ENCODE data around the gene SCN1A.
"Not testable (repeated sequence)": the region's sequence is repeated elsewhere in the genome, so short reads cannot be mapped to it uniquely, and the experiment has no call there.

The SCN1A gene

DNA sequence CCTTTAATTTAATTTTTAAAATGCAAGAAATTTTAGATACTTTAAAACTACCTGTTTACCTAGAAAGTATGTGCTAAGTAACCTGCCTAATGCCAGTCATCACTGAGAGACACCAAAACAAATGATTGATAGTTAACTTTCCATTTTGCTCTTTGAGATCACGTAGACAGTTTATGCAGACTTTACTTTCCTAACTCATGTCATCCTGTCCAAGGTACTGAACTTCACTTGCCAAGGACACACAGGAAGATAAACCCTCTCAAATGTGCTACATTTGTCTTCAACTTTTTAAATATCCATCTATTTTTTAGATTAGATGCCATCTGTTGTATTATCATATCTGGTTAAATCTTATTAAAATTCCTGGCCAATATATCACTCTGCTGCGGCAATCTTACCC is 20.1 kb upstream of the SCN1A start:
- no peaks in the 10 kb centered on the region for H3K36me3 ChIP-seq (ENCODE audit: control insufficient read depth, insufficient read depth, low read length)
- no peak overlapping the region for H3K27ac ChIP-seq
- H3K4me2 ChIP-seq (ENCODE audit: low read length): no peak overlapping the region
- H3K9me3 ChIP-seq (ENCODE audit: control insufficient read depth, low read length): no peaks in the 10 kb centered on the region
- no peaks in the 10 kb centered on the region for H3K4me1 ChIP-seq
- TF ChIP-seq, protein P1, sequence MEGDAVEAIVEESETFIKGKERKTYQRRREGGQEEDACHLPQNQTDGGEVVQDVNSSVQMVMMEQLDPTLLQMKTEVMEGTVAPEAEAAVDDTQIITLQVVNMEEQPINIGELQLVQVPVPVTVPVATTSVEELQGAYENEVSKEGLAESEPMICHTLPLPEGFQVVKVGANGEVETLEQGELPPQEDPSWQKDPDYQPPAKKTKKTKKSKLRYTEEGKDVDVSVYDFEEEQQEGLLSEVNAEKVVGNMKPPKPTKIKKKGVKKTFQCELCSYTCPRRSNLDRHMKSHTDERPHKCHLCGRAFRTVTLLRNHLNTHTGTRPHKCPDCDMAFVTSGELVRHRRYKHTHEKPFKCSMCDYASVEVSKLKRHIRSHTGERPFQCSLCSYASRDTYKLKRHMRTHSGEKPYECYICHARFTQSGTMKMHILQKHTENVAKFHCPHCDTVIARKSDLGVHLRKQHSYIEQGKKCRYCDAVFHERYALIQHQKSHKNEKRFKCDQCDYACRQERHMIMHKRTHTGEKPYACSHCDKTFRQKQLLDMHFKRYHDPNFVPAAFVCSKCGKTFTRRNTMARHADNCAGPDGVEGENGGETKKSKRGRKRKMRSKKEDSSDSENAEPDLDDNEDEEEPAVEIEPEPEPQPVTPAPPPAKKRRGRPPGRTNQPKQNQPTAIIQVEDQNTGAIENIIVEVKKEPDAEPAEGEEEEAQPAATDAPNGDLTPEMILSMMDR (IDR thresholded peaks at IDR 0.05): no peak
- no peak overlapping the region for H3K4me3 ChIP-seq (ENCODE audit: low read depth, low read length)
- H2AFZ ChIP-seq: no peak overlapping the region
- no peaks in the 10 kb centered on the region for H3K27me3 ChIP-seq (ENCODE audit: control insufficient read depth, insufficient read depth, low read length)
- no peaks in the 10 kb centered on the region for H3K79me2 ChIP-seq
- H3K9ac ChIP-seq: no peak overlapping the region

GRCh38 chr2:166144071-166144470 is 16.3 kb upstream of the SCN1A start:
- TF ChIP-seq, protein P1 (IDR thresholded peaks at IDR 0.05): no peak
- H3K9ac ChIP-seq: no peak overlapping the region
- no peaks in the 10 kb centered on the region for H3K79me2 ChIP-seq
- H3K4me2 ChIP-seq (ENCODE audit: low read length): no peak overlapping the region
- no peak overlapping the region for H3K4me3 ChIP-seq (ENCODE audit: low read depth, low read length)
- H3K4me1 ChIP-seq: no peaks in the 10 kb centered on the region
- H3K36me3 ChIP-seq (ENCODE audit: control insufficient read depth, insufficient read depth, low read length): no peaks in the 10 kb centered on the region
- H3K27ac ChIP-seq: no peak overlapping the region
- H3K27me3 ChIP-seq (ENCODE audit: control insufficient read depth, insufficient read depth, low read length): no peaks in the 10 kb centered on the region
- H2AFZ ChIP-seq: no peak overlapping the region
- no peaks in the 10 kb centered on the region for H3K9me3 ChIP-seq (ENCODE audit: control insufficient read depth, low read length)

DNA sequence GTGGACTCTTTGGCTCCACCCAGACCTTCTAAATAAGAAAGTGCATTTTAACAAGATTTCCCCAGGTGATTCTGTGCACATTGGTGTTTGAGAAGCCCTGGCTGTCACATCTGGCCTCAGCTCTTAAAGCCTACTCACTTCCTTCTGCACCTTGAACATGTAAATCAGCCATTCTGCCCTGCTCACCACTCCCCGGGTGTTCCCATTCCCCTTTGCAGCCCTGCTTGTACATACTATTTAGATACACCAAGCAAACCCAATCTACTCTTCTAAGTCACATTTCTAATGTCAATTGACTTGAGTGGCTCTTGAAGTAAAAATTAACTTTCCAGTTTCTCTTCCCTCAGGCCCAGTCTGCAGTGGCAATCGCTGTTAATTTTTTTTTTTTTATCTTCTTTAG is 13.1 kb upstream of the SCN1A start:
- Histone ChIP-seq H3K9ac (no peak overlapping the region), H3K9me3 (ENCODE audit: control insufficient read depth, low read length) (no peaks in the 10 kb centered on the region), H3K27me3 (ENCODE audit: control insufficient read depth, insufficient read depth, low read length) (no peaks in the 10 kb centered on the region), H3K4me1 (no peaks in the 10 kb centered on the region), H3K4me2 (ENCODE audit: low read length) (no peak overlapping the region), H3K36me3 (ENCODE audit: control insufficient read depth, insufficient read depth, low read length) (no peaks in the 10 kb centered on the region), H3K4me3 (ENCODE audit: low read depth, low read length) (no peak overlapping the region), H2AFZ (no peak overlapping the region), H3K79me2 (no peaks in the 10 kb centered on the region), H3K27ac (no peak overlapping the region)
- TF ChIP-seq, protein P1 (IDR thresholded peaks at IDR 0.05): no peak

- Histone ChIP-seq H3K27me3 (ENCODE audit: control insufficient read depth, insufficient read depth, low read length) (no peaks in the 10 kb centered on the region), H3K9me3 (ENCODE audit: control insufficient read depth, low read length) (no peaks in the 10 kb centered on the region), H3K79me2 (no peaks in the 10 kb centered on the region), H2AFZ (no peak overlapping the region), H3K4me2 (ENCODE audit: low read length) (no peak overlapping the region), H3K4me3 (ENCODE audit: low read depth, low read length) (no peak overlapping the region), H3K27ac (no peak overlapping the region), H3K9ac (no peak overlapping the region), H3K36me3 (ENCODE audit: control insufficient read depth, insufficient read depth, low read length) (no peaks in the 10 kb centered on the region), H3K4me1 (no peaks in the 10 kb centered on the region)
- TF ChIP-seq, protein P1 (IDR thresholded peaks at IDR 0.05): no peak
These were observed 12.7 kb upstream of the SCN1A start for GRCh38 chr2:166140475-166140874.

- H3K4me2 ChIP-seq (ENCODE audit: low read length); H3K79me2 ChIP-seq; H3K9me3 ChIP-seq (ENCODE audit: control insufficient read depth, low read length); H3K36me3 ChIP-seq (ENCODE audit: control insufficient read depth, insufficient read depth, low read length); H3K27ac ChIP-seq; H3K4me1 ChIP-seq; H3K9ac ChIP-seq; H3K4me3 ChIP-seq (ENCODE audit: low read depth, low read length); H2AFZ ChIP-seq; H3K27me3 ChIP-seq (ENCODE audit: control insufficient read depth, insufficient read depth, low read length): not testable (repeated sequence)
These were observed 11.7 kb upstream of the SCN1A start for GRCh38 chr2:166139479-166139878.
